Loucy (cell line): ENCODE results near the gene AKAP13.

Experiments
- H2AFZ ChIP-seq: fragments of 200-600 bp; sonication (generic); 2 replicates; pipeline ENCODE4 v1.6.0; 2016; ENCODE audit warnings: antibody characterized with exemption, mild to moderate bottlenecking, low read length, moderate library complexity
- H3F3A ChIP-seq: fragments of 200-600 bp; 2 replicates; pipeline ENCODE4 v1.6.0; 2016; ENCODE audit warnings: antibody characterized with exemption, low read depth, mild to moderate bottlenecking
- H3K27me3 ChIP-seq: fragments of 200-600 bp; sonication (generic); 2 replicates; pipeline ENCODE4 v1.6.1; 2014; ENCODE audit warnings: low read length, mild to moderate bottlenecking; ENCODE audit not compliant: insufficient read depth, poor library complexity, severe bottlenecking
- H3K36me3 ChIP-seq: fragments of 200-600 bp; sonication (generic); 2 replicates; pipeline ENCODE4 v1.6.1; 2016; ENCODE audit warnings: low read length; ENCODE audit not compliant: insufficient read depth
- H3K4me1 ChIP-seq: fragments of 200-600 bp; sonication (generic); 2 replicates; pipeline ENCODE4 v1.5.1; 2014; ENCODE audit warnings: low read length, mild to moderate bottlenecking; ENCODE audit not compliant: insufficient read depth, poor library complexity, severe bottlenecking
- H3K4me2 ChIP-seq: fragments of 200-600 bp; sonication (generic); 2 replicates; pipeline ENCODE4 v1.6.0; 2014; ENCODE audit warnings: antibody characterized with exemption, low read length, low read depth, mild to moderate bottlenecking; ENCODE audit not compliant: poor library complexity, severe bottlenecking
- H3K4me3 ChIP-seq: fragments of 200-600 bp; sonication (generic); 2 replicates; pipeline ENCODE4 v1.5.1; 2014; ENCODE audit warnings: low read length, mild to moderate bottlenecking, mixed read lengths; ENCODE audit not compliant: poor library complexity, severe bottlenecking
- H3K79me2 ChIP-seq: fragments of 200-600 bp; sonication (generic); 2 replicates; pipeline ENCODE4 v1.6.1; 2014; ENCODE audit warnings: low read length; ENCODE audit not compliant: insufficient read depth
- H3K9ac ChIP-seq: fragments of 200-600 bp; sonication (generic); 2 replicates; pipeline ENCODE4 v1.6.0; 2014; ENCODE audit warnings: mild to moderate bottlenecking, low read depth, low read length, moderate library complexity; ENCODE audit not compliant: poor library complexity, severe bottlenecking
- H3K9me2 ChIP-seq: fragments of 200-600 bp; sonication (generic); replicated peaks from 2 replicates; pipeline ENCODE4 v1.6.1; 2016; ENCODE audit warnings: low read depth, low read length, mixed read lengths
- H3K9me3 ChIP-seq: fragments of 200-600 bp; sonication (generic); 2 replicates; pipeline ENCODE4 v1.6.1; 2014; ENCODE audit warnings: mild to moderate bottlenecking, antibody characterized with exemption, low read length, low read depth; ENCODE audit not compliant: insufficient read depth
- H4K20me1 ChIP-seq: fragments of 200-600 bp; sonication (generic); 2 replicates; pipeline ENCODE4 v1.6.0; 2014; ENCODE audit warnings: antibody characterized with exemption, low read length, mild to moderate bottlenecking; ENCODE audit not compliant: insufficient read depth, poor library complexity, severe bottlenecking
- EZH2phosphoT487 ChIP-seq: fragments of 200-600 bp; IDR thresholded peaks from 2 replicates; pipeline ENCODE4 v1.6.1; 2018; ENCODE audit warnings: antibody characterized with exemption, mild to moderate bottlenecking, moderate library complexity, borderline replicate concordance
- TF ChIP-seq, protein P1 (sequence below): fragments of 200-600 bp; sonication (generic); conservative IDR thresholded peaks from 2 replicates; pipeline ENCODE4 v1.5.1; 2014; ENCODE audit warnings: mild to moderate bottlenecking, antibody characterized with exemption, low read length

Gene AKAP13

DNA sequence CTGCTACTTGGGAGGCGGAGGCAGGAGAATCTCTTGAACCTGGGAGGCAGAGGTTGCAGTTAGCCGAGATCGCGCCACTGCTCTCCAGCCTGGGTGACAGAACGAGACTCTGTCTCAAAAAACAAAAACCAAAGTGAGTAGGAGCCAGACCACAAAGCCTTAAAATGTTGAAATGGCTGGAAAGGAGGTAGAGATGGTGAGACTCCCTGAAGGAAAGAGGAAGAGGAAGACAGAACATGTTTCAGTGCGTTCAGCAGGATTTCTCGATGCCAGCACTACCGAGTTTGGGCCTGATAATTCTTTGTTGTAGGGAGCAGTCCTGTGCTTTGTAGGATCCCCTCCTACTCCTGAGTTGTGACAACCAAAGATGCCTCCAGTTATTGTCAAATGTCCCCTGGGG is 189.9 kb downstream of the AKAP13 start:
- Histone ChIP-seq H3K9me2 (no peaks in the 10 kb centered on the region), H3K27me3 (no peaks in the 10 kb centered on the region), H2AFZ (no peak overlapping the region), H3K4me2 (no peak overlapping the region), H3K36me3 (no peaks in the 10 kb centered on the region), H3K4me3 (no peak overlapping the region), H3K9me3 (no peaks in the 10 kb centered on the region), H3K4me1 (peaks cover 22% of the 10 kb centered on the region), H3K9ac (no peak overlapping the region), H3F3A (no peaks in the 10 kb centered on the region), H4K20me1 (no peaks in the 10 kb centered on the region), H3K79me2 (peaks cover 4% of the 10 kb centered on the region; the same call in 1 of the 2 replicates)
- TF ChIP-seq, protein P1, sequence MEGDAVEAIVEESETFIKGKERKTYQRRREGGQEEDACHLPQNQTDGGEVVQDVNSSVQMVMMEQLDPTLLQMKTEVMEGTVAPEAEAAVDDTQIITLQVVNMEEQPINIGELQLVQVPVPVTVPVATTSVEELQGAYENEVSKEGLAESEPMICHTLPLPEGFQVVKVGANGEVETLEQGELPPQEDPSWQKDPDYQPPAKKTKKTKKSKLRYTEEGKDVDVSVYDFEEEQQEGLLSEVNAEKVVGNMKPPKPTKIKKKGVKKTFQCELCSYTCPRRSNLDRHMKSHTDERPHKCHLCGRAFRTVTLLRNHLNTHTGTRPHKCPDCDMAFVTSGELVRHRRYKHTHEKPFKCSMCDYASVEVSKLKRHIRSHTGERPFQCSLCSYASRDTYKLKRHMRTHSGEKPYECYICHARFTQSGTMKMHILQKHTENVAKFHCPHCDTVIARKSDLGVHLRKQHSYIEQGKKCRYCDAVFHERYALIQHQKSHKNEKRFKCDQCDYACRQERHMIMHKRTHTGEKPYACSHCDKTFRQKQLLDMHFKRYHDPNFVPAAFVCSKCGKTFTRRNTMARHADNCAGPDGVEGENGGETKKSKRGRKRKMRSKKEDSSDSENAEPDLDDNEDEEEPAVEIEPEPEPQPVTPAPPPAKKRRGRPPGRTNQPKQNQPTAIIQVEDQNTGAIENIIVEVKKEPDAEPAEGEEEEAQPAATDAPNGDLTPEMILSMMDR, result no peak
- no peak for TF ChIP-seq EZH2phosphoT487

DNA sequence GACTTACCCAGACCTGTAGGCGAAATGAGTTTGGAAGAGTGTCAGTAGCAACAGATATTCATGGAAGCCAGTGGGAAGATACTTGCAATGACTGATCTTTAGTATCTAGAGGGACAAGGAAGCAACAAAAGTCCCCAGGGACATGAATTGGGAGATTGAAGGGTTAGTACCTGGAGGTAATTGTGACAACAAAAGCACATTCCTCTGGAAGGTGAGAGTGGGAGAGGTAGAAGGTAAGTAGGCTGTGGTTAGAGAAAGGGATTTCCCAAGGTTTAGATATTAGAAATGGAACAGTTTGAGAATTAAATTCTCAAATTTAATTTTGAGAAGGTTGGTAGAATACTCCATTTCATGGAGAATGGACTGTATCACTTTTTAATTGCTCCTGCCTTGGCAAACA is 191.4 kb downstream of the AKAP13 start:
- Histone ChIP-seq H3K9me2 (no peaks in the 10 kb centered on the region), H3F3A (no peaks in the 10 kb centered on the region), H3K4me1 (peaks cover 20% of the 10 kb centered on the region), H3K4me3 (no peak overlapping the region), H3K36me3 (peaks cover 4% of the 10 kb centered on the region; the same call in 1 of the 2 replicates), H2AFZ (no peak overlapping the region), H3K9me3 (no peaks in the 10 kb centered on the region), H3K4me2 (peak overlapping the region; percentile 28), H3K27me3 (no peaks in the 10 kb centered on the region), H3K79me2 (peaks cover 4% of the 10 kb centered on the region; the same call in 1 of the 2 replicates), H3K9ac (no peak overlapping the region), H4K20me1 (no peaks in the 10 kb centered on the region)
- TF ChIP-seq EZH2phosphoT487, result no peak
- TF ChIP-seq, protein P1, result no peak

DNA sequence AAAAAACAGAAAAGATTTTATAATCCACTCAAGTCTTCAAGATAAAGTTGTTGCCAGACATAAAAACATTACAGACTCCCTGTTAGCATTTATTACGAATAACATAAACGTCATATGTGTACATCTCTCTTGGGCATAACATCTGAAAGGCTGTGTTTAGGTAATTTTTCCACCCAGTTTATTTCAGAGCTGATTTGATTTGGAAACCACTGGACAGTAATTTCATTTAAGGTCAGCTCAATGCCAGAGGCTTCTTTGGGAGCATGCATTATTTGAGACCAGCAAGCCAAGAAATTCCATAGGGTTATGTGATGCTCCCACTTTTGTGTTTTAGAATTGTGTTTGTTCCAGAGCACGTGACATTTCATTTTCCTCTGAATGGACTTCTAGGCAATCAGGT is 196.0 kb downstream of the AKAP13 start:
- Histone ChIP-seq H3K9me2 (no peaks in the 10 kb centered on the region), H3K4me1 (peaks cover 26% of the 10 kb centered on the region), H3K79me2 (peaks cover 4% of the 10 kb centered on the region; the same call in 1 of the 2 replicates), H4K20me1 (no peaks in the 10 kb centered on the region), H2AFZ (no peak overlapping the region), H3K27me3 (no peaks in the 10 kb centered on the region), H3F3A (no peaks in the 10 kb centered on the region), H3K4me3 (no peak overlapping the region), H3K4me2 (no peak overlapping the region), H3K9me3 (no peaks in the 10 kb centered on the region), H3K36me3 (peaks cover 27% of the 10 kb centered on the region; the same call in 1 of the 2 replicates), H3K9ac (no peak overlapping the region)
- TF ChIP-seq, protein P1, result no peak
